HG03103 (cell line): ENCODE results near the gene ARHGAP24.
"Not testable (repeated sequence)": the region's sequence is repeated elsewhere in the genome, so short reads cannot be mapped to it uniquely, and the experiment has no call there.

ENCODE experiments used
- ATAC-seq: cut with Tn5 transposase; IDR thresholded peaks from one replicate; pipeline ENCODE4 v1.9.1; 2021; ENCODE audit warnings: low read depth; ENCODE audit not compliant: unreplicated experiment

ARHGAP24 gene

DNA sequence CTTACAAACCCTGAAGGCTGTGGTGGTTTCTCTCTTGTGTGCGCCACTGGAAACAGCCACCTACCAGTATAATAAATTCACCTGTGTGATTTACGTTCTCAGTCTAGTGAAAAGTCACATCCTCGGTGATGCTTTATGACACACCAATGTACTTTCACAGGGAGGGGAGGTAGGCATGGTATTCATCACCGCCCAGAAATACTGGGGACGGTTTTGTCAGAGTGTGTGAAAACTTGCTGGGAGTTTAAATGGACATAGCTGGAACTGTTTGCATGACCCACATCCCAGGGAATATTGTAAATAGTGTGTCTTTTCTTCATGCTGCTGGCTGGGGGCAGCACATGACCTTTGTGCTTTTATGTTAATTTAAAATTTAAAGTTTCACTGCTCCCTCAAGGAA lies 463.1 kb downstream of the ARHGAP24 start:
- ATAC-seq, result no peak

DNA sequence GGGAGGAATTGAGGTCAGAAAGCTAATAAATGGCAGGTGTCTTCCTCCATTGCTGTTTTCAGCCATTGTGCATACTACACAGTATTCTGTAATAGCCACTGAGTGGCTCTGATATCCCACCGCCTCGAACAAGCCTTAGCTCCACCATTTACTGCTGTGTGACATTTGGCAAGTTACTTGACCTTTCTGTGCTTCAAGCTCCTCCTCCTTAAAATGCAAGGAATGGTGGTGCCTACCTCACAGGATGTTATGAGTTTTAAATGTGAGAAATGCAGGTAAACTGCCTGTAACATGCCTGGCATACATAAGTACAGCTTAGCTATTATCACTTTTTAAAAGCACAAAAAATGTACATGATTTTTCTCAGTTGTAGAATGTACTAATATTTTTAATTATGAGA lies 464.0 kb downstream of the ARHGAP24 start:
- ATAC-seq, result no peak

DNA sequence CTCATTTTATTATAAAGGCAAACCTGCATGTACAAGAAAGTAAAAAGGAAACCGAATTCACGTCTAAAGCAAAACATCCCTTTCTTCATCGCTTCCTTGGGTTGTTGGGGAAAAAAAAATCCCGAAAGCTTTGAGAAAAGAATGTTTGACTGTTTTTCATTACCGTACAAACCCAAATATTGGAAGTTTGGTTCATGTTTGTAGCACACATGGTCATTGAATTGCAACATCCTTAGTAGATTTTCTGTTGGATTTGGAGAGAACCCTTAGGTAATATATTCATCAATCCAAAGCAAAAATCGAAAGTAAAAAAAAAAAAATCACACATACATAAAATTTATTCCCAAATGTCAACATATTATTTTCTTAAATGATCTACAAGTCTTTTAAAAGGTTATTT lies 464.6 kb downstream of the ARHGAP24 start:
- no peak for ATAC-seq

DNA sequence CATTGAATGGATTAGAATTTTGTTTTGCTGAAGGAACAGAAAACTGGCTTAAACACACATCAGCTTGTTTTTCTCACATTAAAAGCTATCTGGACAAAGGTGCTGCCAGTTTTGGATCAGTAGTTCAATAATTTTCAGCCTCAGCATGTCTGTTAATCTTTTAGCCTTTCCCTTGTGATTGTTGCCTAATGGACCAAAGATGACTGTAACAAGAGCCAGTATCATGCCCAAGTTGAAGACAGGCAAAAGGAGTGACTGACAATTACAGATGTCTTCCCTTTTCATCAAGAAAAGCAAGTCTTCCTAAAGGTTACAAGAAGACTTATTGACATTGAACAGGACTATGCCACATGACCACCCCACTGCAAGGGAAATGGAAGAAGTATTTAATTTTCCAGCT lies 465.2 kb downstream of the ARHGAP24 start:
- no peak for ATAC-seq

DNA sequence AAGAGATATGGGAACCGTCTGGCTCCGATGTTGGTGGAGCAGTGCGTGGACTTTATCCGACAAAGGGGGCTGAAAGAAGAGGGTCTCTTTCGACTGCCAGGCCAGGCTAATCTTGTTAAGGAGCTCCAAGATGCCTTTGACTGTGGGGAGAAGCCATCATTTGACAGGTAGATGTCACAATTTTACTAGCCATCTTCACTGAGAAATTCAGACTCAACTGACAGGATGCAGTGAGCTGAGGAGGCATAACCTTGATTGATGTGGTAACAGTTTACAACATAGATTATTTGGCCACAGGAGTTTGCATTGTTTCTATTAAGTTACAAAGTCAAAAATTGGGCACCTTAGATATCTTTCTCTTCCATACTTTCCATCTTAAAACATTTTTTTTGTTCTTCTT lies 467.2 kb downstream of the ARHGAP24 start:
- no peak for ATAC-seq

DNA sequence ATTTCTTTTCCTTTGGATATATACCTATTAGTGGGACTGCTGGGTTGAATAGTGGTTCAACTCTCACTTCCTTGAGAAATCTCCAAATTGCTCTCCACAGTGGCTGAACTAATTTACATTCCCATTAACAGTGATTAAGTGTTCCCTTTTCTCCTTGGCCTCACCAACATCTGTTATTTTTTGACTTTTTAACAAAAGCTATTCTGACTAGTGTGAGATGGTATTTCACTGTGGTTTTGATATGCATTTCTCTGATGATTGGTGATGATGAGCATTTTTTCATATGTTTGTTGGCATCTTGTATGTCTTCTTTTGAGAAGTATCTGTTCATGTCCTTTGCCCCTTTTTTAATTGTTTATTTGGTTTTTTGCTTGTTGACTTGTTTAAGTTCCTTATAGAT lies 471.9 kb downstream of the ARHGAP24 start:
- no peak for ATAC-seq

DNA sequence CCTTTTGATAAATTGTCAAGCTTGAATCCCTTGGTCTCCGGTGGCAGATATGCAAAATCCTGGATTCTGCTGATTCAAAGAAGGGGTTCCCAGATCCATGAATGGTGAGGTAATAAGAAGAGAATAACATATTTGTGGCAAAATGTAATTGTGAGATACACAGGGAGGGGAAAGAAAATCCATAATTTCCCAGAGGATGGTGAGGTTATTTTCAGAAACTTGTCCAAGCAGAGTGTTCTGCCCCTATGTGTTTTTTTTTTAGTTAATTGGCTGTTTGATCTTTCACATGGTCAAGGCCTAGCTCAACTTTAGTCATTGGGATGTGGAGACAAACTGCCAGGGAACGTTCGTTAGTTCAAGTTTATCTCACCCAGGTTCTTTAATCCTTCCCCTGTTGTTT lies 476.1 kb downstream of the ARHGAP24 start:
- no peak for ATAC-seq

DNA sequence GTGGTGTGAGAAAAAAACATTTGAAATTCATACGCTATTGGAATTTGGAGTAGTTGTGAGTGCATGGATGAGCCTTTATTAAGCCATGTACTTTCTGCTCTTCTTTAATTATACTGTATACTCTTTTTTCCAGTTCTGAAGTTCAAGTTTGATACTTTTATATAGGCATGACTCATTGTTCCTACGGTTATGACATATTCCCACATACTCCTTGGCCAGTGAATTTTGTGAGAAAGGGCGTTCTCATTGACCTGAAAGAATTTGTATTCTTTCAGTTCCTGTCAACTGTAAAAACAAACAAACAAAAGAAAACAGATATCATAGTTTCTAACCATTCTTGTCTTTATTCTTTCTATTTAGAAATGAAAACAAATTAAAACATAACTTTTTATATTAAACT lies 477.6 kb downstream of the ARHGAP24 start:
- no peak for ATAC-seq

DNA sequence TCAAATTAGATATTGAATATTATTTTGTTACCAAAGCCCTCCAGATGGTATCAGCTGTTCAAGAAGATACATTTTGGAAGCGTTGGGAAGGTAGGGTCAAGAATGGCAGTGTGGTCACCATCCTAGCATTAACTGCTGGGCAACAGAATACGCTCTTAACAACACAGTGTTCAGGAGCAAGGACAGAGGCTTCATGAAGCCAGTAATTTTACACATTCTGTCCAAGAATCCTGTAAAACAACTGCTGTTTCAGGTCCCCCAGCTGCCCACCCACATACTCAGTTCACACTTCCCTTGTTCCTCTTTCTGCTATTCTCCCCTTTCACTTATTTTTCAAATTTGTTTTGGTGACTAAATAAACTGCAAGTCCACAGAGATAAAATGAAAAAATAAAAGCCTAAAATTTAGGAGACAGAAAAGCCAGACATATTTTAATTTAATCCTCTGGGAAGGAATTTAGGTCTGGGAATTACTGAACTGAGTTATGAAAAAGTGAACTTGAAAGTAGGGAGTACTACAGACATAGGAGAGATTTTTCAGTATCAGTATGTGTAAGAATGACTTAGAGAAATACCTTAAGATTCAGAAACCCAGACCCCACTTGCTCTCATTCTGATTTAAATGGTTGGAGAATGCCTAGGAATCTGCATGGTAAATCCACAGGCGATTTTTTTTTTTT lies 478.2 kb downstream of the ARHGAP24 start:
- no peak for ATAC-seq

DNA sequence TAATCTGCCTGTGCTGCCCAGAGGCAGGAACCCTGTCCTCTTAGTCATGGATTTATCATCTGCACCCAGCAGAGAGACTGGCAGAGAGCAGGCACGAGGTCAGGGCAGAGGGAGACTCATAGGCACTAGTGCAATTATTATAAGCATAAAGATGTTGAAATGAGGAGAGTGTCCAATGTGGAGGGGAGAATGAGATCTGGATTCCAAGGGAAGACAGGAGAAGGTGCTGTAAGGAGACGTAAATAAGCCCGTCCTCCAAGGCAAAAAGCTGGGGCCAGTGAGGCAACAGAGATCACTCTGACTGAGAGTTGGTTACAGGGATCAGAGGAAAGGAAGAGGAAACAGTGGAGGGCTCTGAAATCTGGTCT lies 478.7 kb downstream of the ARHGAP24 start:
- ATAC-seq, result no peak

DNA sequence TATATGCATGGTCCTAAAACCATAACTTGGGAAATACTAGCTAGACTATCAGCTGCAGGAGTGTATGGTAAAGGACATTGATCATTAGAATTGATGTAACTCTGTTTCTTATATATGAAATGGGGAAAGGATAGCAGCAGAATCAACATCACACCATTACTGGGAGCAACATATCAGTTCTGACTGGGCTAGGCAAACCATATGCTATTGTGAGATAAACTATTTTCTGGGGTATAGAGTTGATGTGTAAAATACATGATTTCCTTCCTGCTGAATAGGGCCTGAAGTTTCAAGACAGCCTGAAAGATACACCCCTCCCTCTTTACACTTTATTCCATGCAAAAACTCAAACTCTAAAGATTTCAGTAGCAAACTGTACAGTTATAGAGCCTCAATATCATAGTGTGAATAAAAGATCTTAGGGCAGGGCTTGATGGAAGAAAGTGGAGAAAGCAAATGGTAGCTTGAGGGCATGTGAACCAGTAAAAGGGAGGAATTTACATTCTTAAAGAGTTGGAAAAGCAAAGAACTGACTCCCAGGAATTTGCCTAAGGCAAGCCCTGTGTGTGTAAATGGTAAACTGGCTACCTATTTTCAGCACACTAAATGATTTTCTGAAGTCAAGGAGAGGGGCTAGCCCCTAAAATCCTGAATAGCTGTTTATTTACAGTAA lies 480.8 kb downstream of the ARHGAP24 start:
- ATAC-seq, result no peak

DNA sequence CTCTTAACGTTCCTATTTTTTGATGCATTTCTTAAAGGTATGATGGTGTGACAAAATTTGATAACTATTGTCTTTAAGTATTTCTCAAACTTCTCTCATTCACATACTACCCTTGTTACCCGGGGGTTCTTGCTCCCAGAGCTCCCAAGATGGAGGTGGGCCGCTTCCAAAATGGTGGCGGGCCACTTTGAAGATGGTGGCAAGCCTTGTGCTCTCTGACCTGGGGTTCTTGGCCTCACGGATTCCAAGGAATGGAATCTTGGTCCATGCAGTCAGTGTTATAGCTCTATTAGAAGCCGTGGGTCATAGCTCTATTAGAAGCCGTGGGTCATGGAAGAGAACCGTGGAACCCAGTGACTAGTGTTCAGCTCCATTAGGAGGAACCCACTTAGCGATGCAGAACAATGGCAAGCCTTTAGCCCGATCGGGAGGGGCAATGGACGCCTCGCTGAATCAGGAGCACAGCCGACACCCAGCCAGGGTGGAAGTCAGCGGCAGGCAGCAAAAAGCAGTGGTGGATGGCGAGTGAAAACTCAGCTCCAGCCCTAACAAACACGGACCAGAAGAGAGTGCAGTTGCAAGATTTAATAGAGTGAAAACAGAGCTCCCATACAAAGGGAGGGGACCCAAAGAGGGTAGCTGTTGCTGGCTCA lies 481.5 kb downstream of the ARHGAP24 start:
- no peak for ATAC-seq

DNA sequence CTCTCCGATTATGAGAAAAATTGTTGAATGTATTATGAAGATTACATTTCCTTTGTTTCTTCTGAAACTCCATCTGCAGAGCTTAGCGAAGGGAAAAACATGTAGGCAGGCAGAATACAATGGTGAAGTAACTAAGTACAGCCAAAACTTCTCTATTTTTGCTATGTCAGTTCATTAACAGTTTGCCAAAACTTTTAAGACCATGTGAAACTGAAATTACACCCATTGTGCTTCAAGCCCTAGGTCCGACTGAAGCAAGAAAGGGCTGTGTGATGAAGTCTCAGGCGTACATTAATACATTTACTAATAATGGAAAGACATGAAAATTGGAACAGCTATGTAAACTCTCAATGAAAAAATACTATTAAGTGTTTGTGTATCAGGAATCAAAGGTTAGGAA lies 486.9 kb downstream of the ARHGAP24 start:
- no peak for ATAC-seq

DNA sequence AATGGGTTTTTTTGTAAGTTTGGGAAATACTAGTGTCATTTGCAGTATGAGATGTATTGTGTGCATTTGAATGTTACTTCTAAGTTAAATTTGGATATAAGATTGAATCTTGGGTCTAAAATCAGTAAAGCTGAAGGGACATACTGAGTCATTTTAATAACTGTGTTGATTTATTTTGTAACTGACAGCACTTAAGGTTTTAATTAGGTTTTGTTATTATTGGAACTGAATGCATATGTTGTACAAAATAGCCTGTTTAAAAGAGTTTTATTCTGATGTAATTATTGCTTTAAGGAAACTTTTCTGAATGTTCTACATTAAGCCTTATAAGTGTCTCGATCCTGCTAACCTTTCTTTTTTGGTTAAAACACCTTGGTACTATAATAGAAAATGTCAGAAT lies 488.3 kb downstream of the ARHGAP24 start:
- no peak for ATAC-seq

DNA sequence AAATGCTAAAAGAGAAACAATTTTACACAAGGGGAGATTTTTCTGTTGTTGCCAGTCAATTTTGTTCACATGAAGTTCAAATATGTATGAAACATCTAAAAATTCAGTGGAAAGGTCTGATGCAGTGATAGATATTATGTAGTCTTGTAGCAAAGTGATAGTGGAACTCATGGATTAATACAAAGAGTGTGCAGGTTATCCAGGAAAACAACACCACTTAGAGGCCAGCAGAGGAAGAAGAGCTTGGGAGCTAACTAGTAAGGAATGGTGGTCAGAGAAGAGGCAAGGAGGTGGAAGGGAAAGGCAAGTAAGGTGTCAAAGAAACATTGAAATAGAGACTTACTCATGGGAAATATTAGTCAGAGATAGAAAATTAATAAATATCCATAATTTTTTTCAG lies 489.3 kb downstream of the ARHGAP24 start:
- ATAC-seq, result no peak

DNA sequence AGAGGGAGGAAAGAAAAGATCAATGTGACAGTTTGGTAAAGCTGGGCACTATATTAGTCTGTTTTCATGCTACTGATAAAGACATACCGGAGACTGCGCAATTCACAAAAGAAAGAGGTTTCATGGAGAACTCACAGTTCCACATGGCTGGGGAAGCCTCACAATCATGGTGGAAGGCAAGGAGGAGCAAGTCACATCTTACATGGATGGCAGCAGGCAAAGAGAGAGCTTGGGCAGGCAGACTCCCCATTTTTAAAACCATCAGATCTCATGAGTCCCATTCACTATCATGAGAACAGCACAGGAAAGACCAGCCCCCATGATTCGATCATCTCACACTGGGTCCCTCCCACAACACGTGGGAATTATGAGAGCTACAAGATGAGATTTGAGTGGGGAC lies 490.1 kb downstream of the ARHGAP24 start:
- not testable (repeated sequence) for ATAC-seq

DNA sequence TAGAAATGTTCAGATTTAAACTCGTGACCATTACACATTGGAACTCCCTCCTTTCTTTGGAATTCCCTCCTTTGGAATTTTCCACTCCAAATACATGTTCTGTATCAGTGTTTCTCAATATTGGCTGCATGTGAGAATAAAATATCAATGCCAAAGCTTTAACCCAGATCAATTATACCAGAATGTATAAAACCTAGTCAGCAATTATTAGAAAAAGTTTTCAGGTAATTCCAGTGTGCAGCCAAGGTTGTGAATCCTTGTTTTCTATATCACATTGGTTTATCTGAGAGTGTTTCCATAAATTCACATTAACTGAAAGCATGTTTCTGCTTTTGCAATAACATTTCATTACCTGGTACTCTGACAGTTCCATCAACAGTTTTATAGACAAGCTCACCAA lies 490.6 kb downstream of the ARHGAP24 start:
- ATAC-seq, result no peak

DNA sequence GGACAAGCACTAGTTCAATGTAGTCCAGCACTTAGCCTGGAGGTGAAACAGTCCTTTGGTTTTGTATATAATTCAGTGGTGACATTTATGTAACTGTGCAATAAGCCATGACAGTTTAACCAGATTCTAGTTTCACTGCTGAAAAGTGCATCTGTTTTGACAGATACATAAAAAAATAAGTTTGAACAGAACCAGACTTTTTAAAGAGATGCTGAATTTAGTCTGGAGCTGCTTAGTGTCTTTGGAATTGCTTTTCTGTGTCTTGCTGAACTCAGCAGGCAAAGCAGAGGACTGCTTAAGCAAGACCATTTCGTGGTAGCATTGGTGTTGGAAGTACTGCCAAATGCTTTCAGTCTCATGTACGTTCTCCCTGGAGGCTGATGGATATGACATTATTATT lies 491.4 kb downstream of the ARHGAP24 start:
- no peak for ATAC-seq

DNA sequence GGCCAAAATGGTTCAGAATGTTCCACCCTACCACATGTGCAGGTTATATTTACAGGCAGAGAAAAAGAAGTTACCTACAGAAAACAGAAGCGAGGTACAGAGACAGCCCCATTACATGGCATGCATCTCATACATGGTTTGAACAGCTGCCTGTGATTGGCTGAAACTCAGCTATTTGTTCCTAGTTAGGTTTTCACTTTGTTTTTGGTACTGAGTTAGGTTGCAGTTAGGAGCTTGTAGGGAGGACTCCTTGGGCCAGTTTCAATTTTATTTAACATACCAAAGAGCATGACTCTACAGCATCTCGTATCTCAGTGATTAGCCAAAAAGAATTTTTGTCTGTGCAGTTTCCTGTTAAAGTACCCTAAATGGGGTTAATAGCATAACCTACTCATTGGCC lies 492.9 kb downstream of the ARHGAP24 start:
- no peak for ATAC-seq

DNA sequence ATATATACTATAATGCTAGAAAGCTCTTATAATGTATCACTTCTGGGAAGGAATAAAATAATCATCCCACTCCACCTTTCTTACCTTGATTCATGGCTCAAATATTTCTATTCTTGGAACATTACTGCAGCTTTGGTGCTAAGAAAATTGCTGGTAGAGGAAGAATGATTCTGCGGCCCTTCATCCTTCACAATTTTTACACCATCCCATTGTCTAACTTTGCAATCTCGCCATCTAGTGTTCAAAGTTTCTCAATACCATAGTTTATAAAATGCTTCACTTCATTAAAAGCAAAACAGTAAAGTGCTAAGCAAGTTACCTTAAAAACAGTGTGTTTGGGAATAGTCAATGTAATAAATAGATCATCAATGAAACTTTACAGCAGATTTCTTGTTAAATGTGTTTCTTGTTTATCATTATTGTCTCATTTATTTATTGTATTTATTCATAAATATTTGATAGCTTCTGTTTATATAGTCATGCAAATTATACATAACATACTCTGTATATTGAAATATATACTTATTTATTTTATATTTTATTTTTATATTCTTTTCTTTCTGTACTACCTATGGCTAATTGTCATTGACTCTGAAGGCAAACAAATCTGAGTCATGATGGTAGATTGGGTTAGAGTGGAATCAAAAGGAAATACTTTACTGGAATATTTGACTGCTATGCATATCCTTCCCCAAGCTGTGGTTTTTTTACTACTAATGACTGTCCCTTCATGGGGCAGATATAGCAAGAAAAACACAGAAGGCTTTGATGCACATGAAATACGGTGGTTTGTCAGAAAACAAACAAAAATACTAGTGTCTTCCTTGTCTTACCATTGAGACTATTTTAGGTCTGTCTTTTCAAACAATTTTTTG lies 494.2 kb downstream of the ARHGAP24 start:
- no peak for ATAC-seq

DNA sequence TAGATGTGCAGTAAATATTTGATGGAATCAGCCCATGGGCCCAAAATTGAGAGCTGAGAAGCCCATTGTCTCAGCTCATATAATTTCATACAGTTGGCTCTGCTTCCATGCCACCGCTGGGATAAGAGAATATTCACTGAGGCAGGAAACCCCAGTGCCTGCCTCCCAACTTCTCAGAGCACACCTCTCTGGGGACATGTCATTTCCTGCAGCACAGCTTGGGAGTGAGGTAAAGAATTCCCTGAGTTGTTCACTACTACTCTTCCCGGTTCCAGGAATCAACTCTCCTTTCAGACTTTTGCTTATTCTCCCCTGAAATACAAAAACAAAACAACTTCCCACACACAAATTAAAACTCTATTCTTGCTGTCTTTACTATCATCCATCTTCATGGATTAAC lies 495.6 kb downstream of the ARHGAP24 start:
- ATAC-seq, result no peak
